Gastroesophageal sphincter (tissue), 3 donors: ENCODE results near the gene AGBL4.

Experiments used
- CTCF ChIP-seq, 4 experiments: fragments of 200-600 bp in 2 of 4; fragments of 450-650 bp in 2 of 4; sonication (generic) in 1 of 4; IDR thresholded peaks; one replicate each; pipeline ENCODE4 v1.5.1; 2017 to 2019; ENCODE audit warnings: antibody characterized with exemption in 4 of 4, mild to moderate bottlenecking in 2 of 4, moderate library complexity in 2 of 4
- EP300 ChIP-seq: sonication (generic); formaldehyde crosslinking; IDR thresholded peaks from one replicate; pipeline ENCODE4 v1.6.1; 2017; ENCODE audit warnings: antibody characterized with exemption, mild to moderate bottlenecking

GRCh38 chr1:48683839-48684238 is 1339.9 kb downstream of the AGBL4 start:
- TF ChIP-seq CTCF (IDR thresholded peaks at IDR 0.05): no peak
- TF ChIP-seq EP300: no peak
